Measurements from ENCODE around the gene ZNF649. TPM values are rescaled to one million over a fixed set of nuclear protein-coding genes. Genes with fewer than 3 reads are reported as not detected.

ZNF649 gene
- total RNA-seq, 1 donor, result 5.4 TPM

- H3K4me2 ChIP-seq (ENCODE audit: insufficient read depth, low read length), result peak within 1 kb of the TSS; percentile 82
- peaks cover 7% of the 10 kb centered on the region for H3K4me1 ChIP-seq (ENCODE audit: insufficient read depth, low read length)
- peak; percentile 89 for DNase-seq (ENCODE audit: insufficient read length, low spot score, missing footprints)
- peaks cover 9% of the 10 kb centered on the region for H3K9me3 ChIP-seq (ENCODE audit: low read depth, low read length)
- TF ChIP-seq CTCF (IDR thresholded peaks at IDR 0.05; ENCODE audit: extremely low read depth, low read depth, low read length), result peak; percentile 27
- peak within 1 kb of the TSS; percentile 91 for H2AFZ ChIP-seq (ENCODE audit: low read length)
- H3K27ac ChIP-seq (ENCODE audit: low read depth, low read length), result peak within 1 kb of the TSS; percentile 35
- H3K79me2 ChIP-seq (ENCODE audit: insufficient read depth, low read length), result peaks cover 13% of the 10 kb centered on the region
- H4K20me1 ChIP-seq (ENCODE audit: insufficient read depth, low read length), result no peaks in the 10 kb centered on the region
- H3K4me3 ChIP-seq (ENCODE audit: insufficient read depth, low read length), result peak within 1 kb of the TSS; percentile 95
- peaks cover 15% of the 10 kb centered on the region for H3K36me3 ChIP-seq (ENCODE audit: insufficient read depth, low read length)
- H3K27me3 ChIP-seq (ENCODE audit: insufficient read depth, low read length), result no peaks in the 10 kb centered on the region
These were observed 22.2 kb upstream of the ZNF649 start, which contains the start of gene ZNF613 for GRCh38 chr19:51926784-51927741. Gene ZNF613 (plus strand): TSS chr19:51927472. CDS start chr19:51936221, 8,749 bp downstream.

GRCh38 chr19:51926426-51926783 is 21.6 kb upstream of the ZNF649 start:
- peaks cover 13% of the 10 kb centered on the region for H3K9me3 ChIP-seq (ENCODE audit: low read depth, low read length)
- H3K27me3 ChIP-seq (ENCODE audit: insufficient read depth, low read length), result no peaks in the 10 kb centered on the region
- H2AFZ ChIP-seq (ENCODE audit: low read length), result peak overlapping the region; percentile 91
- H3K4me1 ChIP-seq (ENCODE audit: insufficient read depth, low read length), result peaks cover 7% of the 10 kb centered on the region
- H3K79me2 ChIP-seq (ENCODE audit: insufficient read depth, low read length), result peaks cover 13% of the 10 kb centered on the region
- H4K20me1 ChIP-seq (ENCODE audit: insufficient read depth, low read length), result no peaks in the 10 kb centered on the region
- peak overlapping the region; percentile 95 for H3K4me3 ChIP-seq (ENCODE audit: insufficient read depth, low read length)
- no peak for DNase-seq (ENCODE audit: insufficient read length, low spot score, missing footprints)
- H3K27ac ChIP-seq (ENCODE audit: low read depth, low read length), result no peak overlapping the region
- peak overlapping the region; percentile 82 for H3K4me2 ChIP-seq (ENCODE audit: insufficient read depth, low read length)
- no peak for TF ChIP-seq CTCF (IDR thresholded peaks at IDR 0.05; ENCODE audit: extremely low read depth, low read depth, low read length)
- peaks cover 9% of the 10 kb centered on the region for H3K36me3 ChIP-seq (ENCODE audit: insufficient read depth, low read length)

- Histone ChIP-seq H4K20me1 (ENCODE audit: insufficient read depth, low read length) (no peaks in the 10 kb centered on the region), H2AFZ (ENCODE audit: low read length) (no peak overlapping the region), H3K9me3 (ENCODE audit: low read depth, low read length) (peaks cover 19% of the 10 kb centered on the region), H3K36me3 (ENCODE audit: insufficient read depth, low read length) (no peaks in the 10 kb centered on the region), H3K4me3 (ENCODE audit: insufficient read depth, low read length) (no peak overlapping the region), H3K4me1 (ENCODE audit: insufficient read depth, low read length) (peaks cover 4% of the 10 kb centered on the region), H3K27ac (ENCODE audit: low read depth, low read length) (no peak overlapping the region), H3K27me3 (ENCODE audit: insufficient read depth, low read length) (no peaks in the 10 kb centered on the region), H3K79me2 (ENCODE audit: insufficient read depth, low read length) (no peaks in the 10 kb centered on the region), H3K4me2 (ENCODE audit: insufficient read depth, low read length) (no peak overlapping the region)
- TF ChIP-seq CTCF (IDR thresholded peaks at IDR 0.05; ENCODE audit: extremely low read depth, low read depth, low read length), result no peak
- no peak for DNase-seq (ENCODE audit: insufficient read length, low spot score, missing footprints)
These were observed 17.1 kb upstream of the ZNF649 start for GRCh38 chr19:51921949-51922348.

GRCh38 chr19:51919606-51920005 is 14.8 kb upstream of the ZNF649 start:
- no peaks in the 10 kb centered on the region for H3K79me2 ChIP-seq (ENCODE audit: insufficient read depth, low read length)
- TF ChIP-seq CTCF (IDR thresholded peaks at IDR 0.05; ENCODE audit: extremely low read depth, low read depth, low read length), result no peak
- no peak overlapping the region for H3K4me2 ChIP-seq (ENCODE audit: insufficient read depth, low read length)
- no peak overlapping the region for H3K4me3 ChIP-seq (ENCODE audit: insufficient read depth, low read length)
- H4K20me1 ChIP-seq (ENCODE audit: insufficient read depth, low read length), result no peaks in the 10 kb centered on the region
- H3K27me3 ChIP-seq (ENCODE audit: insufficient read depth, low read length), result no peaks in the 10 kb centered on the region
- H2AFZ ChIP-seq (ENCODE audit: low read length), result no peak overlapping the region
- peaks cover 29% of the 10 kb centered on the region for H3K9me3 ChIP-seq (ENCODE audit: low read depth, low read length)
- H3K27ac ChIP-seq (ENCODE audit: low read depth, low read length), result no peak overlapping the region
- DNase-seq (ENCODE audit: insufficient read length, low spot score, missing footprints), result no peak
- H3K4me1 ChIP-seq (ENCODE audit: insufficient read depth, low read length), result no peaks in the 10 kb centered on the region
- no peaks in the 10 kb centered on the region for H3K36me3 ChIP-seq (ENCODE audit: insufficient read depth, low read length)
